Lower lobe of right lung (tissue), 2 donors: ENCODE measurements around the gene DTX3. TPM values are rescaled to one million over a fixed set of nuclear protein-coding genes. Genes with fewer than 3 reads are reported as not detected.
"Not testable (repeated sequence)": the region's sequence is repeated elsewhere in the genome, so short reads cannot be mapped to it uniquely, and the experiment has no call there.

Experiments
- ATAC-seq, 2 donors: fragments of 200-7000 bp; cut with Tn5 transposase; one replicate each; pipeline ENCODE4 v1.9.1; 2020 to 2022; ENCODE audit warnings: mild to moderate bottlenecking in 2 of 2, moderate library complexity in 2 of 2
- DNase-seq: peaks from one replicate; pipeline ENCODE4 v3.0.0-alpha.2; 2020
- H3K27ac ChIP-seq: fragments of 200-600 bp; one replicate; pipeline ENCODE4 v1.8.0; 2022
- H3K27me3 ChIP-seq: fragments of 200-600 bp; one replicate; pipeline ENCODE4 v1.8.0; 2022; ENCODE audit warnings: low read depth
- H3K36me3 ChIP-seq: fragments of 200-600 bp; one replicate; pipeline ENCODE4 v1.8.0; 2022; ENCODE audit warnings: mild to moderate bottlenecking
- H3K4me1 ChIP-seq: fragments of 200-600 bp; one replicate; pipeline ENCODE4 v1.8.0; 2022
- H3K4me3 ChIP-seq: fragments of 200-600 bp; one replicate; pipeline ENCODE4 v1.8.0; 2022; ENCODE audit warnings: mild to moderate bottlenecking
- H3K9me3 ChIP-seq: fragments of 200-600 bp; one replicate; pipeline ENCODE4 v1.8.0; 2022
- intact Hi-C: fragments of 100-400 bp; cut with DNase I; formaldehyde crosslinking; loops from one replicate; pipeline ENCODE4 v1.11.0; 2022
- total RNA-seq: library from RNA; stranded (reverse); fragmentation: NEBNext Ultra II Directional; extraction: Animal tissue kit (Norgen Biotek cat#: 25700); gene quantifications from one replicate; pipeline ENCODE4 v1.2.1, GENCODE V29; 2021
- TF ChIP-seq, protein P1 (sequence below): fragments of 200-600 bp; IDR thresholded peaks from one replicate; pipeline ENCODE4 v1.8.0; 2022; ENCODE audit warnings: antibody characterized with exemption, mild to moderate bottlenecking
- donor health status: DM: no; HTN: yes; CAD: no; lungs with severe emphysema.

The DTX3 gene
- total RNA-seq, 1 donor from 2014 or later: 21.4 TPM

DNA sequence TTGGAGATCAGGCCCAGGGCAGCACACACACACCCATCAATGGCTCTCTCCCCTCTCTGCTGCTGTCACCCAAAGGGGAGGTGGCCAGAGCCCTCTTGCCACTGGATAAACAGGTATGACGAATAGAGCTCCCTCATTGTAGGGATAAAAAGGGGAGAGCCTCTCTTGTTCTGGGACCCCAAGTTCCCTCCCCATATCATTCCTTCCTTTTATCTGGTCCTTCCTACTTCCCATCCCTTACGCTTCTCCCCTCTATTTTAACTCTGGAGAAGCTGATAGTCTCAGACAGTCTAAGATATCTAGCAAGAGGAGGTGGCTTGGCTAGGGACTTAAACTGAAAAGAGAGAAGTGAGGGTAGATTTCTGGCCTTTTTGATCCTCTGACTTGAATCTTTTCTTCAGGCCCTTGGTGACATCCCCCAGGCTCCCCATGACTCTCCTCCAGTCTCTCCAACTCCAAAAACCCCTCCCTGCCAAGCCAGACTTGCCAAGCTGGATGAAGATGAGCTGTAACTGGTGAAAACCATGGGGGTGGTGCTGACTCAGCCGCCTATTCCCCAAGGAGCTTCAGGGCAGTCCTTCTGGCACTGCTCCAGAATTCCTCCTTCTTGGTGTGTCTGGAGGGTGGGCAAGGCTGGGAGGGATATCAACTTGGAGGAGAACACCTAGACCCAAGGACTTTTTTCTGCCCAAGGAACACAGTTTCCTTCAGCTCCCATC is 11.9 kb downstream of the DTX3 start:
- DNase-seq (no peak), ATAC-seq (no peak)
- Histone ChIP-seq H3K36me3 (no peaks in the 10 kb centered on the region), H3K27me3 (peaks cover 53% of the 10 kb centered on the region), H3K4me1 (peaks cover 24% of the 10 kb centered on the region), H3K9me3 (no peaks in the 10 kb centered on the region), H3K27ac (no peak overlapping the region), H3K4me3 (no peak overlapping the region)
- TF ChIP-seq, protein P1, sequence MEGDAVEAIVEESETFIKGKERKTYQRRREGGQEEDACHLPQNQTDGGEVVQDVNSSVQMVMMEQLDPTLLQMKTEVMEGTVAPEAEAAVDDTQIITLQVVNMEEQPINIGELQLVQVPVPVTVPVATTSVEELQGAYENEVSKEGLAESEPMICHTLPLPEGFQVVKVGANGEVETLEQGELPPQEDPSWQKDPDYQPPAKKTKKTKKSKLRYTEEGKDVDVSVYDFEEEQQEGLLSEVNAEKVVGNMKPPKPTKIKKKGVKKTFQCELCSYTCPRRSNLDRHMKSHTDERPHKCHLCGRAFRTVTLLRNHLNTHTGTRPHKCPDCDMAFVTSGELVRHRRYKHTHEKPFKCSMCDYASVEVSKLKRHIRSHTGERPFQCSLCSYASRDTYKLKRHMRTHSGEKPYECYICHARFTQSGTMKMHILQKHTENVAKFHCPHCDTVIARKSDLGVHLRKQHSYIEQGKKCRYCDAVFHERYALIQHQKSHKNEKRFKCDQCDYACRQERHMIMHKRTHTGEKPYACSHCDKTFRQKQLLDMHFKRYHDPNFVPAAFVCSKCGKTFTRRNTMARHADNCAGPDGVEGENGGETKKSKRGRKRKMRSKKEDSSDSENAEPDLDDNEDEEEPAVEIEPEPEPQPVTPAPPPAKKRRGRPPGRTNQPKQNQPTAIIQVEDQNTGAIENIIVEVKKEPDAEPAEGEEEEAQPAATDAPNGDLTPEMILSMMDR: no peak
- intact Hi-C loops: no loop called here

DNA sequence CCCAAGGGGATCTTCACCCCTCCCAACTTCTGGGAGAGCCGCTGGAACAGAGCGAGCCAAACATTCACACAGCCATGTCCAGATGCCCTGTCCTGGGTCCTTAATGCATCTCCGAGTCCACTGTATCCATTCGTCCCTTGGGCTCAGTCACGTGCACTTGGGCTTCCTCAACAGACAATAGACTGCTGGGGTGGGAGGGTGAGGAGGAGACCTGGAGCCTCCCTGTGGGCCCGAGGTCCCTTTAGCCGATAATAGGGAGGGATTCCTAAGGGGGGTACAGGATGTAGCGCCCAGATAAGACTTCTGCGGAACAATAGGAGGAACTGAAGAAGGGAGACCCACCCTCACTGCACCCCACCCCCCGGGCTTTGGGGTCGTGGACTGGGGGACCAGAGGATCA is 13.3 kb downstream of the DTX3 start:
- Histone ChIP-seq H3K27me3 (peaks cover 56% of the 10 kb centered on the region), H3K36me3 (no peaks in the 10 kb centered on the region), H3K9me3 (no peaks in the 10 kb centered on the region), H3K4me3 (no peak overlapping the region), H3K4me1 (peaks cover 23% of the 10 kb centered on the region), H3K27ac (no peak overlapping the region)
- TF ChIP-seq, protein P1: no peak
- DNase-seq (no peak), ATAC-seq (no peak)
- intact Hi-C loops: no loop called here

DNA sequence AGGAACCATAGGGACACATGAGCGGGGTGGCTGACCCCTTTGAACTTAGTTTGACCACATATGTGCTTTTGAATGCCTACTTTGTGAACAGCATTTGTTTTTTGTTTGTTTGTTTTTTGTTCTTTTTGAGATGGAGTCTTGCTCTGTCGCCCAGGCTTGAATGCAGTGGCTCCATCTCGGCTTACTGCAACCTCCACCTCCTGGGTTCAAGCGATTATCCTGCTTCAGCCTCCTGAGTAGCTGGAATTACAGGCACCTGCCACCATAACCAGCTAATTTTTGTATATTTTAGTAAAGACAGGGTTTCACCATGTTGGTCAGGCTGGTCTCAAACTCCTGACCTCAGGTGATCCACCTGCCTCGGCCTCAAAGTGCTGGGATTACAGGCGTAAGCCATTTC is 13.8 kb downstream of the DTX3 start:
- ATAC-seq, H3K36me3 ChIP-seq, H3K27ac ChIP-seq, intact Hi-C loops, H3K4me3 ChIP-seq, H3K9me3 ChIP-seq, DNase-seq: not testable (repeated sequence)
- Histone ChIP-seq H3K4me1 (peaks cover 23% of the 10 kb centered on the region), H3K27me3 (peaks cover 58% of the 10 kb centered on the region)

DNA sequence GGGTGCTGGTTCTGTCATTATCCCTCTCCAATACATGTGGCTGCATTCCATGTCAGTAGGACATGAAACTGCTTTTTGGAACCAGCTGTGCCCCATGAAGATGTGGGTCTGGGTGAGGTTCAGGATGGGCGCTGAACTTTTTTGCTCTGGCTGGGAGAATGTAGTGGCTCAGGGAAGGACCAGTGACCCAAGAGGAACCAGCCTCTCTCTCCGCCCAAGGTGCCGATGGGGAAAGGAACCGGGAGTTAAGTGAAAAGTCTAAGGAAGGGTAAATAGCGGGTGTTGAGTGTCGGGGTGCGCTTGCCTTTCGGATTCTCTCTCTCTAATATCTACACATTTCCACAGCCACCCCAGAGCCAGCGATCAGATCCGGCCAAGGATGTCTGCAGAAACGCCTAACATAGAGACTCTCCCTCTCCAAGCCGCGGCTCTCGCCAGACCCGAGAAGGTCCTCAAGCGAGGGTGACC is 14.4 kb downstream of the DTX3 start:
- Histone ChIP-seq H3K27ac (no peak overlapping the region), H3K36me3 (no peaks in the 10 kb centered on the region), H3K4me3 (no peak overlapping the region), H3K27me3 (peaks cover 64% of the 10 kb centered on the region), H3K9me3 (no peaks in the 10 kb centered on the region), H3K4me1 (peaks cover 23% of the 10 kb centered on the region)
- TF ChIP-seq, protein P1: no peak
- intact Hi-C loops: no loop called here
- DNase-seq (no peak), ATAC-seq (no peak)

DNA sequence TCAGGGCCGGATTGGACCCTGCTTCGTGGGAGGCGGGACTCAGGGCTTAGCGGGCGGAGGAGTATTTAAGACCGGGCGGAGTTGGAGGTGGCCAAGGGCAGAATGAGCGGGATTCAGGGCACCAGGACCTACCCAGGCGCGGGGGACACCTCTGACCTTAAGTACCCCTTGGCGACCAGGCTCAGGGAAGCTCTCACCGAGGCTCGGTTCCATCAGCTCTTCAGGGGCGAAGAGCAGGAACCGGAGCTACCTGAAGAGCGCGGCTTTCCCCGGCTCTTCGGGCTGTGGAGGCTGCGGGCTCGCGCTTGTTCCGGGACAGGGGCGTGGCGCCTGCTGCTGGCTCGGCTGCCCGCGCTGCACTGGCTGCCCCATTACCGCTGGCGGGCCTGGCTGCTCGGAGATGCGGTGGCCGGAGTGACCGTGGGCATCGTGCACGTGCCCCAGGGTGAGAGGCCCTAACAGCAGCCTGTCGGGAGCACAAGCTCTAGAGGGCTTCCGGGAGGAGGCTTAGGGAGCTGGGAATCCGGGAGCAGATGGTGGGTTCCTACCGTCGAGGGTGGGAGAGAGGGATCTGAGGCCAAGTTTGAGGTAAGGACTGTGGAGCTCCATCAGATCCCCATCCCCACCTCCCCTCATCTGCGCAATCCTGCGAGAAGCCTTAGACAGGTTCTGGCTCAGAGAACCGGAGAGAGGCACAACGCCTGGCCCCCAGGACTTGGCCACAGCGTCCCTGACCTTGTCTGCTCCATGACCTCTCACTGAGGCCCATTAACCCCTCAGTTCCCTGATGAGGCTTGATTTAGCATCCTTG is 15.0 kb downstream of the DTX3 start:
- Histone ChIP-seq H3K4me1 (peaks cover 23% of the 10 kb centered on the region), H3K27me3 (peaks cover 70% of the 10 kb centered on the region), H3K9me3 (no peaks in the 10 kb centered on the region), H3K36me3 (no peaks in the 10 kb centered on the region), H3K4me3 (no peak overlapping the region), H3K27ac (no peak overlapping the region)
- TF ChIP-seq, protein P1: no peak
- intact Hi-C loops: no loop called here
- DNase-seq (no peak), ATAC-seq (peak; percentile 56 to 77)
